GM23338 (cell line): ENCODE measurements around the gene MAP2K5.

ENCODE experiments used
- CTCF ChIP-seq, 2 experiments: fragments of 200-600 bp in 1 of 2; sonication (generic) in 1 of 2; conservative IDR thresholded peaks; 2 replicates each; pipeline versions ENCODE4 v1.5.1 to v1.6.1; 2016 to 2017; ENCODE audit warnings: antibody characterized with exemption in 2 of 2, low read depth in 2 of 2, mild to moderate bottlenecking in 2 of 2, moderate library complexity in 1 of 2
- POLR2AphosphoS5 ChIP-seq: IDR thresholded peaks from 2 replicates; pipeline ENCODE4 v1.6.1; 2016; ENCODE audit warnings: antibody characterized with exemption, low read depth
- REST ChIP-seq: IDR thresholded peaks from one replicate; pipeline ENCODE4 v1.6.1; 2018; ENCODE audit warnings: antibody characterized with exemption; ENCODE audit not compliant: unreplicated experiment

- TF ChIP-seq POLR2AphosphoS5 (no peak), CTCF (conservative IDR thresholded peaks at IDR 0.05; ENCODE audit: low read depth in 2 of 2) (peak in 1 of 2 experiments; percentile 54; a peak in 3 of 4 replicates), REST (no peak)
Measured at GRCh38 chr15:67613708-67614107, 71.2 kb downstream of the MAP2K5 start.
